DOHH2 (cell line): ENCODE measurements around the gene DSCAML1.

Source experiments
- H3F3A ChIP-seq: fragments of 200-600 bp; sonication (generic), shearing (Covaris generic); 2 replicates; pipeline ENCODE4 v1.6.0; 2016; ENCODE audit warnings: antibody characterized with exemption, mild to moderate bottlenecking; ENCODE audit not compliant: control insufficient read depth, insufficient read depth
- H3K27ac ChIP-seq: fragments of 200-600 bp; sonication (generic); 2 replicates; pipeline ENCODE4 v1.5.1; 2014; ENCODE audit warnings: low read depth, mild to moderate bottlenecking, low read length, moderate library complexity
- H3K27me3 ChIP-seq: fragments of 200-600 bp; sonication (generic); 2 replicates; pipeline ENCODE4 v1.6.1; 2014; ENCODE audit warnings: mild to moderate bottlenecking, low read length, mixed read lengths; ENCODE audit not compliant: control insufficient read depth
- H3K36me3 ChIP-seq: fragments of 200-600 bp; sonication (generic); 2 replicates; pipeline ENCODE4 v1.6.1; 2014; ENCODE audit warnings: mild to moderate bottlenecking, low read length, moderate library complexity, mixed read lengths; ENCODE audit not compliant: control insufficient read depth
- H3K4me1 ChIP-seq: fragments of 200-600 bp; sonication (generic); 2 replicates; pipeline ENCODE4 v1.6.1; 2014; ENCODE audit warnings: mild to moderate bottlenecking, low read length, mixed read lengths; ENCODE audit not compliant: control insufficient read depth
- H3K4me2 ChIP-seq: fragments of 200-600 bp; sonication (generic); 2 replicates; pipeline ENCODE4 v1.6.0; 2014; ENCODE audit warnings: mild to moderate bottlenecking, low read length, moderate library complexity
- H3K4me3 ChIP-seq: fragments of 200-600 bp; sonication (generic); 2 replicates; pipeline ENCODE4 v1.5.1; 2014; ENCODE audit warnings: mild to moderate bottlenecking, low read length, mixed read lengths
- H3K79me2 ChIP-seq: fragments of 200-600 bp; sonication (generic); 2 replicates; pipeline ENCODE4 v1.6.1; 2014; ENCODE audit warnings: mild to moderate bottlenecking, low read length, mixed read lengths; ENCODE audit not compliant: control insufficient read depth
- H3K9me2 ChIP-seq: fragments of 200-600 bp; sonication (generic); replicated peaks from 2 replicates; pipeline ENCODE4 v1.6.1; 2014; ENCODE audit warnings: mild to moderate bottlenecking, low read length, mixed read lengths; ENCODE audit not compliant: control insufficient read depth
- H3K9me3 ChIP-seq: fragments of 200-600 bp; sonication (generic); 2 replicates; pipeline ENCODE4 v1.6.1; 2014; ENCODE audit warnings: antibody characterized with exemption, low read length, mixed read lengths; ENCODE audit not compliant: control insufficient read depth, insufficient read depth
- H4K20me1 ChIP-seq: fragments of 200-600 bp; sonication (generic); 2 replicates; pipeline ENCODE4 v1.6.0; 2014; ENCODE audit warnings: low read depth, mild to moderate bottlenecking, antibody characterized with exemption, low read length, moderate library complexity; ENCODE audit not compliant: control insufficient read depth, insufficient read depth
- EZH2phosphoT487 ChIP-seq: fragments of 200-600 bp; sonication (generic); IDR thresholded peaks from 2 replicates; pipeline ENCODE4 v1.6.1; 2017; ENCODE audit warnings: borderline replicate concordance, mild to moderate bottlenecking, antibody characterized with exemption, low read length, moderate library complexity, mixed read lengths
- TF ChIP-seq, protein P1 (sequence below): fragments of 200-600 bp; sonication (generic); IDR thresholded peaks from one replicate; pipeline ENCODE4 v1.5.1; 2014; ENCODE audit warnings: antibody characterized with exemption, mild to moderate bottlenecking, low read depth, low read length; ENCODE audit not compliant: poor library complexity, severe bottlenecking

The DSCAML1 gene

DNA sequence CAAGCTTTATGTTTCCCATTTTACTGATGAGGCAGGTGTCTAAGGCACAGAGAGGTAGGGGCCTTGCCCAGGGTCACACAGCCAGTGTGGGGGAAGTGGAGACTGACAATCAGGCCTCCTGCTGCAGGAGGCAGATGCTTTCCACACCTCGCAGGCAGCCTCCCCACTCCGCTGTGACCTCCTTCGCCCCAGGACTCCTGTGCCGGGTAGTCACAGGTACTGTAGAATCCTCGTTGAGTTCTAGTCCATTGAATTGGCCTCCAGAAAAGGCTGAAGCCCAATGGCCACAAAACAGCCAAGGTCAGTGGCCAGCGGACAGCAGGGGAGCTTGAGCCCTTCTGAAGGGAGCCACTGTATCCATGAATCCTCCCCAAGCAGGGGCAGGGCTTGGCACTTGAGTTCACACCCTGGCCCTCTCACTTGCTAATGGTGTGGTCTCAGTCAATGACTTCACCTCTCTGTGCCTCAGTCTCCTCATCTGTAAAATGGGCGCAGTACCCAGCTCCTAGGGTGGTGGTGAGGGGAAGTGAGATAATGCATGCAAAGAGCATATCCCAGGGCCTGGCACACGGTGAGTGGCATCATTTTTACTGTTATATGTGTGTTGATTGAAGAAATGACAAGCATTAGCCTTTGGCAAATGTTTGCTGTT, 28.6 kb upstream of the DSCAML1 start:
- H3K27ac ChIP-seq: no peak overlapping the region
- no peaks in the 10 kb centered on the region for H3K79me2 ChIP-seq
- H4K20me1 ChIP-seq: no peaks in the 10 kb centered on the region
- no peaks in the 10 kb centered on the region for H3F3A ChIP-seq
- no peak for TF ChIP-seq EZH2phosphoT487
- TF ChIP-seq, protein P1, sequence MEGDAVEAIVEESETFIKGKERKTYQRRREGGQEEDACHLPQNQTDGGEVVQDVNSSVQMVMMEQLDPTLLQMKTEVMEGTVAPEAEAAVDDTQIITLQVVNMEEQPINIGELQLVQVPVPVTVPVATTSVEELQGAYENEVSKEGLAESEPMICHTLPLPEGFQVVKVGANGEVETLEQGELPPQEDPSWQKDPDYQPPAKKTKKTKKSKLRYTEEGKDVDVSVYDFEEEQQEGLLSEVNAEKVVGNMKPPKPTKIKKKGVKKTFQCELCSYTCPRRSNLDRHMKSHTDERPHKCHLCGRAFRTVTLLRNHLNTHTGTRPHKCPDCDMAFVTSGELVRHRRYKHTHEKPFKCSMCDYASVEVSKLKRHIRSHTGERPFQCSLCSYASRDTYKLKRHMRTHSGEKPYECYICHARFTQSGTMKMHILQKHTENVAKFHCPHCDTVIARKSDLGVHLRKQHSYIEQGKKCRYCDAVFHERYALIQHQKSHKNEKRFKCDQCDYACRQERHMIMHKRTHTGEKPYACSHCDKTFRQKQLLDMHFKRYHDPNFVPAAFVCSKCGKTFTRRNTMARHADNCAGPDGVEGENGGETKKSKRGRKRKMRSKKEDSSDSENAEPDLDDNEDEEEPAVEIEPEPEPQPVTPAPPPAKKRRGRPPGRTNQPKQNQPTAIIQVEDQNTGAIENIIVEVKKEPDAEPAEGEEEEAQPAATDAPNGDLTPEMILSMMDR: no peak
- no peaks in the 10 kb centered on the region for H3K4me1 ChIP-seq
- no peaks in the 10 kb centered on the region for H3K36me3 ChIP-seq
- H3K4me2 ChIP-seq: no peak overlapping the region
- no peaks in the 10 kb centered on the region for H3K9me2 ChIP-seq
- H3K27me3 ChIP-seq: peaks cover 40% of the 10 kb centered on the region
- H3K4me3 ChIP-seq: no peak overlapping the region
- H3K9me3 ChIP-seq: no peaks in the 10 kb centered on the region

DNA sequence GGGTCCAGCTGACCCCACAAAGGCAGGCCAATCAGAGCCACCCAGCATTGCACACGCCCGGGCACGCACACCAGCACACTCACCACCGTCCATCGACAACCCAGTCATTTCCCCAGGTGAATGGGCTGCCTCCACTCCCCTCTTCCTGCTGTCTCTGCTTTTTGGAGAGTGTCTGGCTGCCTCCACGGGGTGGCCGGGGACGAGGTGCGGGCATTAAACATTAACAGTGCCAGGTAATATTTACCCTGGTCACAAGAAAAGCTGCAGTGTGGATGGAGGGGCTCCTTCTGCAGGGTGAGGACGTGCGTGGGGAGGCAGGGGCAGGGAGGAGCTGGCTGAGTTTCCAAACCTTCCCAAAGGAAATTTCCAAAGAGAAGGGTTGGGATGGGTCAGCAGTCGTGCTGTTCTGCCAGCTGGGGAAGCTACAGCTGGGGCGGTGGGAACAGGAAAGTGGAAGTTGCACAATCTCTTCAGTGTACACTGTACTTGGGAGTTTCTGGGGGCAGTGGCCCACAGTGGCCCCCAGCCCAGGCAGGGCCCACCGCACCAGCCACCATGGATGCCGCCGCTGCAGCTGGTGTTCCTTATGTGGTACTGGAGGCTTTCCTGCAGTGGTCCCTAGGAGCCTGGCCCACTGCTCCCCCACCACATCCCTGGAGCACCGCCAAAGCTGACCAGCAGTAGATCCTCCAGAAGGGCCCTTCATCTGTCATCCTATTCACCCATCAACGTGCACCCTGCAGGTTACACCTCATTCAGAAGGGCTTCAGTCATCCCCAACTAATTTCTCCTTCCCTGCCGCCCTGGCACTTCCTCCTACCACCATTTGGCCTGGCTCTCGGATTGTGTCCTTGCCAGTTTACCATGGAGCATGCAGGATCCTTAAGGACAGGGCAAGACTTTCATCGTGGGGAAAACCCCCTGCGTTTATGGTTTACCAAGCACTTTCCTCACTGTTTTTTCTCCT, 27.8 kb upstream of the DSCAML1 start, which contains the start of gene FXYD2:
FXYD2 (minus strand) TSS at position 174 of the 967 bp plus-strand sequence; CDS start at position 108, 66 bp downstream.
- TF ChIP-seq, protein P1: no peak
- TF ChIP-seq EZH2phosphoT487: no peak
- Histone ChIP-seq H3K36me3 (no peaks in the 10 kb centered on the region), H3K27ac (no peak within 1 kb of the TSS), H3K27me3 (peaks cover 32% of the 10 kb centered on the region), H3F3A (no peaks in the 10 kb centered on the region), H3K4me1 (no peaks in the 10 kb centered on the region), H3K9me3 (no peaks in the 10 kb centered on the region), H3K4me2 (no peak within 1 kb of the TSS), H4K20me1 (no peaks in the 10 kb centered on the region), H3K79me2 (no peaks in the 10 kb centered on the region), H3K4me3 (no peak within 1 kb of the TSS), H3K9me2 (no peaks in the 10 kb centered on the region)

DNA sequence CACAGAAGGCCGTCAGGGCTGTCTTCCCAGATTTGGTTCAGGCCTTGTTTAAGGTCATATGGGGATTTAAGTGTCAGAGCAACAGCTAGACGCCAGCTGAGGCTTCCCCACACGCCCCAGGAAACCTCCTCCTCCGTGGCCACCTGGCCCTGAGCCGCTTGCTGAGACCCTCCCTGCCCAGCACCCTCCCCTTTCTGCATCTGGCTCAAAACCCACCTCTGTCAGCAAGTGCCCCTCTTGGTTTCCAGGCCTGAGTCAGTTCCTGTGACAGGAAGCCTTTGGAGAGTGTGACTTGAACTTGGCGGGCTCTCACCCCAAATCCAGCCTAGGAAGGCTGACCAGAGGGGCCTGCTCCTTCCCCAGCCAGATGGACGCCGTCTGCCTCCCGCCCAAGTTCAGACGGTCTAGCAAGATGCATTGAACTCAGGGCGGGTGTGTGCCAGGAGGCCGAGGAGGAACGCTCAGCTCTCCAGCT, 27.0 kb upstream of the DSCAML1 start:
- Histone ChIP-seq H4K20me1 (no peaks in the 10 kb centered on the region), H3K36me3 (no peaks in the 10 kb centered on the region), H3K4me3 (no peak overlapping the region), H3K9me2 (no peaks in the 10 kb centered on the region), H3K27ac (no peak overlapping the region), H3F3A (no peaks in the 10 kb centered on the region), H3K27me3 (peaks cover 29% of the 10 kb centered on the region), H3K4me1 (no peaks in the 10 kb centered on the region), H3K9me3 (no peaks in the 10 kb centered on the region), H3K4me2 (no peak overlapping the region), H3K79me2 (no peaks in the 10 kb centered on the region)
- TF ChIP-seq EZH2phosphoT487: no peak
- TF ChIP-seq, protein P1: no peak
